ENCODE measurements around the gene FERMT2. TPM values are rescaled to one million over a fixed set of nuclear protein-coding genes. Genes with fewer than 3 reads are reported as not detected.

Gene FERMT2
- total RNA-seq, 1 donor from 2014 or later, result 83.9 TPM

DNA sequence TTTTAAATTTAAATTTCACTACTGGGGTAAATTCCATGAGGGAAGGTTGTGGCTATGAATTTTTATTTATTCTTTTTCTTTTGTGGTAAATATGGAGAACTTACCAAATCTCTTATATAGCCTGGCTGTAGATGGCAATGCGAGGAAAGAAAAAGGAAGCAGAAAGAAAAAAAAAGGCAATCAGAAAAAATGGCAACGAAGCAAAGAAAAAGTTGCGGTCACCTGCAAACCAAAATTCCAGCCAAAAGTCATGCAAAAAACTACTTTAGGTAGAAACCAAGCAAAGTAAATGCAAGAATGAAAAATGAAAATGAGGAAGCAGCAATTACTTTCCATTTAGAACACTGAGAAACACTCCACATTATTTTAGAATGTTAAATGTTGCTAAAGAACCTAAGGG, 89.9 kb downstream of the FERMT2 start:
- no peaks in the 10 kb centered on the region for H3K27me3 ChIP-seq (ENCODE audit: control insufficient read depth, insufficient read depth, low read length)
- H3K36me3 ChIP-seq (ENCODE audit: control insufficient read depth, insufficient read depth, low read length), result no peaks in the 10 kb centered on the region
- TF ChIP-seq, protein P1, sequence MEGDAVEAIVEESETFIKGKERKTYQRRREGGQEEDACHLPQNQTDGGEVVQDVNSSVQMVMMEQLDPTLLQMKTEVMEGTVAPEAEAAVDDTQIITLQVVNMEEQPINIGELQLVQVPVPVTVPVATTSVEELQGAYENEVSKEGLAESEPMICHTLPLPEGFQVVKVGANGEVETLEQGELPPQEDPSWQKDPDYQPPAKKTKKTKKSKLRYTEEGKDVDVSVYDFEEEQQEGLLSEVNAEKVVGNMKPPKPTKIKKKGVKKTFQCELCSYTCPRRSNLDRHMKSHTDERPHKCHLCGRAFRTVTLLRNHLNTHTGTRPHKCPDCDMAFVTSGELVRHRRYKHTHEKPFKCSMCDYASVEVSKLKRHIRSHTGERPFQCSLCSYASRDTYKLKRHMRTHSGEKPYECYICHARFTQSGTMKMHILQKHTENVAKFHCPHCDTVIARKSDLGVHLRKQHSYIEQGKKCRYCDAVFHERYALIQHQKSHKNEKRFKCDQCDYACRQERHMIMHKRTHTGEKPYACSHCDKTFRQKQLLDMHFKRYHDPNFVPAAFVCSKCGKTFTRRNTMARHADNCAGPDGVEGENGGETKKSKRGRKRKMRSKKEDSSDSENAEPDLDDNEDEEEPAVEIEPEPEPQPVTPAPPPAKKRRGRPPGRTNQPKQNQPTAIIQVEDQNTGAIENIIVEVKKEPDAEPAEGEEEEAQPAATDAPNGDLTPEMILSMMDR (IDR thresholded peaks at IDR 0.05; ENCODE audit: insufficient read depth, low read length, poor library complexity, severe bottlenecking), result no peak
- DNase-seq (ENCODE audit: low read depth), result no peak
- no peak overlapping the region for H3K4me3 ChIP-seq (ENCODE audit: low read depth, low read length)

GRCh38 chr14:52860209-52860608, 90.6 kb downstream of the FERMT2 start:
- TF ChIP-seq, protein P1 (IDR thresholded peaks at IDR 0.05; ENCODE audit: insufficient read depth, low read length, poor library complexity, severe bottlenecking), result no peak
- Histone ChIP-seq H3K27me3 (ENCODE audit: control insufficient read depth, insufficient read depth, low read length) (no peaks in the 10 kb centered on the region), H3K36me3 (ENCODE audit: control insufficient read depth, insufficient read depth, low read length) (no peaks in the 10 kb centered on the region), H3K4me3 (ENCODE audit: low read depth, low read length) (no peak overlapping the region)
- DNase-seq (ENCODE audit: low read depth), result no peak

GRCh38 chr14:52856139-52856538, 94.7 kb downstream of the FERMT2 start:
- DNase-seq (ENCODE audit: low read depth), result no peak
- no peaks in the 10 kb centered on the region for H3K27me3 ChIP-seq (ENCODE audit: control insufficient read depth, insufficient read depth, low read length)
- TF ChIP-seq, protein P1 (IDR thresholded peaks at IDR 0.05; ENCODE audit: insufficient read depth, low read length, poor library complexity, severe bottlenecking), result no peak
- no peak overlapping the region for H3K4me3 ChIP-seq (ENCODE audit: low read depth, low read length)
- H3K36me3 ChIP-seq (ENCODE audit: control insufficient read depth, insufficient read depth, low read length), result no peaks in the 10 kb centered on the region

DNA sequence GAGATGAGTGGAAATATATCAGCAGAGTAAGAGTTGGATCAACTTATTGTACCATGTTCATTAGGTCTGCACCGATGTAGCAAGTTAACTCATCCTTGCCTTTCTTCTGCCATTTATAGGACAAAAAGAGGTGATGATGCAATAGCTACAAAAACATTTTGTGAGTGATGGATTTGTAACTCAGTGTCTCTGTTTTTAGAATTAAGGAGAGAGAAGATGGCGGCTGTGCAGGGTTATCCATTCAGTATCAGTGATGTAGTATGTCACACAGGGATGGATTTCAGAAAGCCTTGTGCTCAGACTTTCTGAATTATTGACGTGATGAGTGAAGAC, 97.4 kb downstream of the FERMT2 start:
- H3K4me3 ChIP-seq (ENCODE audit: low read depth, low read length), result no peak overlapping the region
- H3K27me3 ChIP-seq (ENCODE audit: control insufficient read depth, insufficient read depth, low read length), result no peaks in the 10 kb centered on the region
- H3K36me3 ChIP-seq (ENCODE audit: control insufficient read depth, insufficient read depth, low read length), result no peaks in the 10 kb centered on the region
- no peak for DNase-seq (ENCODE audit: low read depth)
- TF ChIP-seq, protein P1 (IDR thresholded peaks at IDR 0.05; ENCODE audit: insufficient read depth, low read length, poor library complexity, severe bottlenecking), result no peak

DNA sequence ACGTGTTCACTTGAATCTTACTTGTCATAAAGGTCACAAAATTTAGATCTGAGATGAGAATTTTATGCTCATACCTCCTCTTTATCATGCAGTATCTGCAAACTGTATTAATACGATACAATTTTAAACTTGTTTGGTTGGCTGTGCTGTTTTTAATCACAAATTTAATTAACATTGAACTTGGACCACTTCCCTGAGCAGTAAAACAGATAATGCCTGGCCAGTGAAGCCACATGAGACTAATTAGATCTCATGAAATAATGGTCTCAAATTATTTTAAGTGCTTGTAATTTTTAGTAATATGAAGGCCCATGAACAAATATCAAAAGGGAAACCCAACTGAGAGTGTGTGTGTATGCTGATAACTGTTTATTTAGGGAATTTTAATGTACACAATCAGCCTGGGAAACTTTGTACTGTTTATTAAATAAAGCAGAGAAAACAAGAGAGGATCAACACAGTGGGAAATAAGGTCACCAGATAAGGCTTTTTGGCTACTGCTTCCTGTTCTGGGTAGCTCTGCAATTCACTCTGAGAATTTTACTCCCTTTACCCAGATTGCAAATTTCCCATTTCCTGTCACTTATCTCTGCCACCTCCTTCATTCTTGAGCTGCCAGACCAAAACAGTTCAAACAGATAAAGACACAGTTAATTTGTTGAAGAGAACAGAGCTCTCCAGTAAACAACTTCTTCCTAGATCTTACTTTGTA, 97.9 kb downstream of the FERMT2 start:
- TF ChIP-seq, protein P1 (IDR thresholded peaks at IDR 0.05; ENCODE audit: insufficient read depth, low read length, poor library complexity, severe bottlenecking), result no peak
- no peaks in the 10 kb centered on the region for H3K36me3 ChIP-seq (ENCODE audit: control insufficient read depth, insufficient read depth, low read length)
- H3K4me3 ChIP-seq (ENCODE audit: low read depth, low read length), result no peak overlapping the region
- no peak for DNase-seq (ENCODE audit: low read depth)
- no peaks in the 10 kb centered on the region for H3K27me3 ChIP-seq (ENCODE audit: control insufficient read depth, insufficient read depth, low read length)

DNA sequence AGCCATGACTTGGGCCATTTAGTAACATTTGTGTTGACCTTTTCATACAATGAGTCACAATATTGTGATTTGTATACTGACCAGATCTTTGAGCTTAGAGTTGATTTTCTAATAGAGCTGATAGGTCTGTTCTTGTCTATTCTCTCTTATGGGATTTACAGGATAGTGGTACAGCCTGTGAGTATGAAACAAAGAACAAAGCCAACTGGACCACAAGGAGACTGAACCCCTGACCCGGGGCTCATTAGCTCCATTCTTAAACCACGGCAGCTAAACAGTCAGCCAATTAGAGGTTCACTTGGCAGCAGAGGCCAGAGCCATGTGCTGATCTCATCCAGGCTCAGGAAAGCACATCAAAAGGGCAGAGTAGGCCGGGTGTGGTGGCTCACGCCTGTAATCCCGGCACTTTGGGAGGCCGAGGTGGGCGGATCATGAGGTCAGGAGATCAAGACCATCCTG, 100.4 kb downstream of the FERMT2 start:
- no peak for DNase-seq (ENCODE audit: low read depth)
- Histone ChIP-seq H3K27me3 (ENCODE audit: control insufficient read depth, insufficient read depth, low read length) (no peaks in the 10 kb centered on the region), H3K36me3 (ENCODE audit: control insufficient read depth, insufficient read depth, low read length) (no peaks in the 10 kb centered on the region), H3K4me3 (ENCODE audit: low read depth, low read length) (no peak overlapping the region)
- TF ChIP-seq, protein P1 (IDR thresholded peaks at IDR 0.05; ENCODE audit: insufficient read depth, low read length, poor library complexity, severe bottlenecking), result no peak
